ENCODE results near the gene PNRC2.

PNRC2 gene

GRCh38 chr1:23977854-23978191, 18.2 kb downstream of the PNRC2 start:
- ATAC-seq, result no peak
- no peak for TF ChIP-seq ZFP3 (CRISPR knock-in tag; IDR thresholded peaks at IDR 0.05)
- TF ChIP-seq RARB (CRISPR knock-in tag; IDR thresholded peaks at IDR 0.05), result no peak
- no peak for TF ChIP-seq SNAI2 (CRISPR knock-in tag; IDR thresholded peaks at IDR 0.05)
- TF ChIP-seq CSRNP3 (CRISPR knock-in tag; IDR thresholded peaks at IDR 0.05), result no peak
- TF ChIP-seq ISL1 (CRISPR knock-in tag; IDR thresholded peaks at IDR 0.05), result no peak
- TF ChIP-seq OSR1 (CRISPR knock-in tag; IDR thresholded peaks at IDR 0.05), result no peak
- no peak for TF ChIP-seq ARNTL (CRISPR knock-in tag; IDR thresholded peaks at IDR 0.05; ENCODE audit: borderline replicate concordance, low read depth)
- no peak for TF ChIP-seq CREB5 (CRISPR knock-in tag; IDR thresholded peaks at IDR 0.05; ENCODE audit: low read depth)
- no peak for TF ChIP-seq ESRRG (CRISPR knock-in tag; IDR thresholded peaks at IDR 0.05)
- TF ChIP-seq PPARA (CRISPR knock-in tag; IDR thresholded peaks at IDR 0.05; ENCODE audit: borderline replicate concordance), result no peak
- no peak for TF ChIP-seq POU6F1 (CRISPR knock-in tag; IDR thresholded peaks at IDR 0.05; ENCODE audit: borderline replicate concordance, low read depth)
- no peak for TF ChIP-seq PATZ1 (CRISPR knock-in tag; IDR thresholded peaks at IDR 0.05; ENCODE audit: borderline replicate concordance)
- TF ChIP-seq ZFP30 (CRISPR knock-in tag; IDR thresholded peaks at IDR 0.05), result no peak
- no peak for TF ChIP-seq TCF4 (CRISPR knock-in tag; IDR thresholded peaks at IDR 0.05; ENCODE audit: borderline replicate concordance)
- TF ChIP-seq ZNF70 (CRISPR knock-in tag; IDR thresholded peaks at IDR 0.05), result no peak

- ATAC-seq, result no peak
- no peak for TF ChIP-seq CSRNP3 (CRISPR knock-in tag; IDR thresholded peaks at IDR 0.05)
- TF ChIP-seq ISL1 (CRISPR knock-in tag; IDR thresholded peaks at IDR 0.05), result no peak
- TF ChIP-seq ZNF70 (CRISPR knock-in tag; IDR thresholded peaks at IDR 0.05), result no peak
- TF ChIP-seq PATZ1 (CRISPR knock-in tag; IDR thresholded peaks at IDR 0.05; ENCODE audit: borderline replicate concordance), result no peak
- no peak for TF ChIP-seq ZNF8 (CRISPR knock-in tag; IDR thresholded peaks at IDR 0.05)
- no peak for TF ChIP-seq SNAI2 (CRISPR knock-in tag; IDR thresholded peaks at IDR 0.05)
- TF ChIP-seq PPARA (CRISPR knock-in tag; IDR thresholded peaks at IDR 0.05; ENCODE audit: borderline replicate concordance), result no peak
- TF ChIP-seq POU6F1 (CRISPR knock-in tag; IDR thresholded peaks at IDR 0.05; ENCODE audit: borderline replicate concordance, low read depth), result no peak
- no peak for TF ChIP-seq BACH2 (CRISPR knock-in tag; IDR thresholded peaks at IDR 0.05; ENCODE audit: borderline replicate concordance)
- TF ChIP-seq GLIS3 (CRISPR knock-in tag; IDR thresholded peaks at IDR 0.05), result no peak
- no peak for TF ChIP-seq ZFP3 (CRISPR knock-in tag; IDR thresholded peaks at IDR 0.05)
- TF ChIP-seq ESRRG (CRISPR knock-in tag; IDR thresholded peaks at IDR 0.05), result no peak
These were observed 19.2 kb downstream of the PNRC2 start for GRCh38 chr1:23978805-23979204.

Data from SK-N-SH treated with all-trans-retinoic acid at 6 μM for 48 hours (cell line).